GM19324 (cell line): ENCODE results near the gene TMEM38B.
A peak's percentile ranks its signal among the peaks of the same experiment; 100 is the strongest.

ENCODE experiments used
- ATAC-seq: cut with Tn5 transposase; IDR thresholded peaks from one replicate; pipeline ENCODE4 v1.9.1; 2021; ENCODE audit warnings: mild to moderate bottlenecking, moderate library complexity; ENCODE audit not compliant: unreplicated experiment, low FRiP score

TMEM38B gene

GRCh38 chr9:105694190-105694847, at the start of gene TMEM38B:
Gene TMEM38B (plus strand): TSS chr9:105694541. CDS start chr9:105694661, 120 bp downstream.
- peak; percentile 85 for ATAC-seq

- ATAC-seq, result no peak
Observed at GRCh38 chr9:105646879-105647594, 47.3 kb upstream of the TMEM38B start.

GRCh38 chr9:105647595-105648349, 46.6 kb upstream of the TMEM38B start:
- no peak for ATAC-seq

GRCh38 chr9:105651806-105652205, 42.5 kb upstream of the TMEM38B start:
- ATAC-seq, result no peak

- ATAC-seq, result peak; percentile 74
Observed at GRCh38 chr9:105656131-105656921, 38.0 kb upstream of the TMEM38B start.

GRCh38 chr9:105658351-105658750, 36.0 kb upstream of the TMEM38B start:
- no peak for ATAC-seq

GRCh38 chr9:105661011-105661410, 33.3 kb upstream of the TMEM38B start:
- ATAC-seq, result no peak

GRCh38 chr9:105662184-105663104, 31.9 kb upstream of the TMEM38B start, which contains the start of gene TAL2:
Gene TAL2 (plus strand): TSS chr9:105662457. CDS start chr9:105662497, 40 bp downstream.
- ATAC-seq, result peak; percentile 87

GRCh38 chr9:105663914-105664313, 30.4 kb upstream of the TMEM38B start:
- ATAC-seq, result no peak

GRCh38 chr9:105667867-105668266, 26.5 kb upstream of the TMEM38B start:
- no peak for ATAC-seq

- no peak for ATAC-seq
Observed at GRCh38 chr9:105670315-105670714, 24.0 kb upstream of the TMEM38B start.

- no peak for ATAC-seq
Observed at GRCh38 chr9:105670775-105671174, 23.6 kb upstream of the TMEM38B start.

GRCh38 chr9:105672711-105673234, 21.6 kb upstream of the TMEM38B start:
- ATAC-seq, result no peak

- ATAC-seq, result no peak
Observed at GRCh38 chr9:105673850-105674387, 20.4 kb upstream of the TMEM38B start.

GRCh38 chr9:105676351-105676923, 17.9 kb upstream of the TMEM38B start:
- no peak for ATAC-seq

GRCh38 chr9:105678163-105678562, 16.2 kb upstream of the TMEM38B start:
- ATAC-seq, result no peak

GRCh38 chr9:105678781-105679180, 15.6 kb upstream of the TMEM38B start:
- ATAC-seq, result no peak

GRCh38 chr9:105679257-105680022, 14.9 kb upstream of the TMEM38B start:
- ATAC-seq, result no peak
